Measurements from ENCODE around the gene PPP1R16B. TPM values are rescaled to one million over a fixed set of nuclear protein-coding genes. Genes with fewer than 3 reads are reported as not detected.

Gene PPP1R16B
- total RNA-seq, 2 donors from 2014 or later: 1.3 to 1.9 TPM

DNA sequence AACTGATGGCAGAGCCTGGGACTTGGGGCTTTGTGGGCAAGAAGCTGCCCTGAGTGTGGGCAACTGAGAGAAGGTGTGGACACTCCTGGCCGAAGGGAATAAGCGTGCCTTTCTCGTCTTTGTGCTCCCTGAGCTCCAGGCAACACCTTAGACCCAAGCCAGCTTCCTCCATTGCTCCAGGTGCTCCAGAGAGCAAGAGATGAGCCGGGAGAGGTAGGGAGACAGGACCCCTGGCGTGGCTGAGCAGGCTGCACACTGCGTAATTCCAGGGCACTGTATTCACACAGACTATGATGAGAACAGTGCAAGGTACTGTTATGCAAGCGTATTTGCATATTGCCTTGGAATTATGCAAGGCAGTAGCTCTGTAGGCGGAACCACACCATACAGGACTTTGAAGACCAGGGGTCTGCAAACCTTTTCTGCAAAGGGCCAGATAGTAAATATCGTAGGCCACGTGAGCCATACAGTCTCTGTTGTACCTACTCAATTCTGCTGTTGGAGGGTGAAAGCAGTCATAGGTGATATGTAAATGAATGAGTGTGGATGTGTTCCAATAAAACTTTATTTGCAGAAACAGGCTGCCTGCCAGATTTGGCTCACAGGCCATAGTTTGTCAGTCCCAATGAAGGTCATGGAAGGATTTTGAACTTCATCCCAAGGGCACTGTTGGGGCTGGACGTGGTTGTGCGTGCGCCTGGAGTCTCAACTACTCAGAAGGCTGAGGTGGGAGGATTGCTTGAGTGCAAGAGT lies 78.7 kb downstream of the PPP1R16B start:
- intact Hi-C loops (cut with DNase I): no loop called here
- Histone ChIP-seq H3K4me1 (replicated peaks) (no peaks in the 10 kb centered on the region), H3K27ac (no peak overlapping the region), H3K27me3 (replicated peaks; ENCODE audit: insufficient read depth) (no peaks in the 10 kb centered on the region), H3K36me3 (no peaks in the 10 kb centered on the region), H3K9me3 (no peaks in the 10 kb centered on the region), H3K4me3 (no peak overlapping the region)
- DNase-seq (ENCODE audit: low spot score): no peak
- WGBS: 89% methylated on average over 13 of the region's 13 CpGs
- TF ChIP-seq POLR2A (IDR thresholded peaks at IDR 0.05) (no peak), POLR2AphosphoS5 (IDR thresholded peaks at IDR 0.05) (no peak)
- TF ChIP-seq, protein P1, sequence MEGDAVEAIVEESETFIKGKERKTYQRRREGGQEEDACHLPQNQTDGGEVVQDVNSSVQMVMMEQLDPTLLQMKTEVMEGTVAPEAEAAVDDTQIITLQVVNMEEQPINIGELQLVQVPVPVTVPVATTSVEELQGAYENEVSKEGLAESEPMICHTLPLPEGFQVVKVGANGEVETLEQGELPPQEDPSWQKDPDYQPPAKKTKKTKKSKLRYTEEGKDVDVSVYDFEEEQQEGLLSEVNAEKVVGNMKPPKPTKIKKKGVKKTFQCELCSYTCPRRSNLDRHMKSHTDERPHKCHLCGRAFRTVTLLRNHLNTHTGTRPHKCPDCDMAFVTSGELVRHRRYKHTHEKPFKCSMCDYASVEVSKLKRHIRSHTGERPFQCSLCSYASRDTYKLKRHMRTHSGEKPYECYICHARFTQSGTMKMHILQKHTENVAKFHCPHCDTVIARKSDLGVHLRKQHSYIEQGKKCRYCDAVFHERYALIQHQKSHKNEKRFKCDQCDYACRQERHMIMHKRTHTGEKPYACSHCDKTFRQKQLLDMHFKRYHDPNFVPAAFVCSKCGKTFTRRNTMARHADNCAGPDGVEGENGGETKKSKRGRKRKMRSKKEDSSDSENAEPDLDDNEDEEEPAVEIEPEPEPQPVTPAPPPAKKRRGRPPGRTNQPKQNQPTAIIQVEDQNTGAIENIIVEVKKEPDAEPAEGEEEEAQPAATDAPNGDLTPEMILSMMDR (IDR thresholded peaks at IDR 0.05): no peak

DNA sequence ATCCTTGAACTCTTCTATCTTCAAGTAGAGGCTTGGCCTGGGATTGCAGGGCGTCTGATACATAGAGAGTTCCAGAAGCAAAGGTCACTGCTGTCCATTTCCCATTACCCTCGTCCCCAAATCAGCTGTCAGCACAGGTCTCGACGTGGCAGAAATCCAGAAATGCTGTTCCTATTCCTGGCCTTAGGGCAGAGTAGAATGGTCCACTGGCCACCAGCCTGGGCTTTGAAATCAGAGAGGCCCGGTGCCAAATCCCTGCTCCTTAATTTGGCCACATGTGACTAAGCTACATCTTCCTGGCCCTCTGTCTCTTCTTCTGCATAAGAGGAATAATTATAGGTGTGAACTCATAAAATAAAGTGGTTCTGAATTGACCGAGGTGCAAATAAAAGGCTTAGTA lies 79.9 kb downstream of the PPP1R16B start:
- Histone ChIP-seq H3K4me3 (no peak overlapping the region), H3K4me1 (replicated peaks) (no peaks in the 10 kb centered on the region), H3K36me3 (no peaks in the 10 kb centered on the region), H3K27me3 (replicated peaks; ENCODE audit: insufficient read depth) (no peaks in the 10 kb centered on the region), H3K9me3 (no peaks in the 10 kb centered on the region), H3K27ac (no peak overlapping the region)
- intact Hi-C loops (cut with DNase I): no loop called here
- no peak for DNase-seq (ENCODE audit: low spot score)
- TF ChIP-seq, protein P1 (IDR thresholded peaks at IDR 0.05): no peak
- TF ChIP-seq POLR2A (IDR thresholded peaks at IDR 0.05) (no peak), POLR2AphosphoS5 (IDR thresholded peaks at IDR 0.05) (no peak)
- WGBS: 73% methylated on average over 6 of the region's 6 CpGs

DNA sequence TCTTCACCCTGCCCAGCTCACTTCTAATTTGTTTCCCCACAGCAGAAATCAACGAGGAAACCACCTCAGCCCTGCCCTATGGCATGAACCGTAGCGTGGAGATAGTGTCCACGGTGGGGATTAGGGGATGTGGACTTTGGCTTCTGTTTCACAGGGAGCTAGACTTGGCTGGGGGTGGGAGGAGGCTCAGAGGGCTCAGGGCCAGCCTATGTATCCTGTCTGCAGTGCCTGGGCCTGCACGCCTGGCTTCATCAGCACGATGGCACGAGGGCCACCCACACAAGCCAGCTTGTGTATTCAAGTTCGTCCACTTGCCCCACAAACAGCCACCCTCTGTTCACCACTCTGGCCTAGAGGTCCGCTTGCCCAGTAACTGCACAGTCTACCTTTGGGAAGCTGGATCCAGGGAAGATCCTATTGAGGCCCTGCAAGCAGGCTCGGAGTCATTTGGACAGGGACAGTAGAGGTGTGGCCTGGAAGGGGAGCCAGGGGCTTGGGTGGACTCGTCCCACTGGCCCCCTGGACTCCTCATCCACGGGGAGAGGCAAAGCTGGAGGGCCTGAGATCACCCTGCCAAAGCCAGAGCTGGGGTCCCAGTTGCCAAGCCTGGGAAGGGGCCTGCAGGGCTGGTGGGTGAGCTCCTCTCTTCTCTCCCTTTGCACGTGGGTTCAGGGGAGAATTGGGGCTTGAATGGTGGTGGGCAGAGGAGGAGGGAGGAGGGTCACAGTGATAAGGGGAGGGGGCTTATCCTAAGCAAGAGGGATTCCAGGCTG lies 82.7 kb downstream of the PPP1R16B start:
- 62% methylated on average over 13 of the region's 13 CpGs for WGBS
- intact Hi-C loops (cut with DNase I): no loop called here
- no peak overlapping the region for H3K27ac ChIP-seq
- no peaks in the 10 kb centered on the region for H3K27me3 ChIP-seq (replicated peaks; ENCODE audit: insufficient read depth)
- no peaks in the 10 kb centered on the region for H3K36me3 ChIP-seq
- H3K4me1 ChIP-seq (replicated peaks): no peaks in the 10 kb centered on the region
- TF ChIP-seq, protein P1 (IDR thresholded peaks at IDR 0.05): no peak
- no peak for TF ChIP-seq POLR2AphosphoS5 (IDR thresholded peaks at IDR 0.05)
- TF ChIP-seq POLR2A (IDR thresholded peaks at IDR 0.05): no peak
- DNase-seq (ENCODE audit: low spot score): no peak
- no peak overlapping the region for H3K4me3 ChIP-seq
- no peaks in the 10 kb centered on the region for H3K9me3 ChIP-seq

DNA sequence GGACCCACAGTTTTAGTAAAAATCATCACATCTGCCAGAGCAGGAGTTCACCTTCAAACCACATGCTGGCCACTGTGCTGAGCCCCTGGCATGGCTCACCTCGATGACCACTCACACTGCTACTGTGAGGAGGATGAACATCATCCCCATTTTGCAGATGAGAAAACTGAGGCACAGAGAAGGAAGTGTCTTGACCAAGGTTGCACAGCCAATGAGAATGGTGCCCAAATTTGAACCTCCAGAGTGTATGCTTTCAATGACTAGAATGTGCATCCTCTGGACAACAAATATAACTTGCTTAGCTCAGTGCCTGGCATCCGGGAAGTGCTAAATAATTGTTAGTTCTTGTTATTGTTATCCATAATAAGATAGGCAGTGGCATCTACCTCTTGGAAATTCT lies 83.6 kb downstream of the PPP1R16B start:
- WGBS: 84% methylated on average over 2 of the region's 2 CpGs
- Histone ChIP-seq H3K4me1 (replicated peaks) (no peaks in the 10 kb centered on the region), H3K4me3 (no peak overlapping the region), H3K36me3 (no peaks in the 10 kb centered on the region), H3K27me3 (replicated peaks; ENCODE audit: insufficient read depth) (no peaks in the 10 kb centered on the region), H3K27ac (no peak overlapping the region), H3K9me3 (no peaks in the 10 kb centered on the region)
- TF ChIP-seq POLR2AphosphoS5 (IDR thresholded peaks at IDR 0.05) (no peak), POLR2A (IDR thresholded peaks at IDR 0.05) (no peak)
- TF ChIP-seq, protein P1 (IDR thresholded peaks at IDR 0.05): no peak
- DNase-seq (ENCODE audit: low spot score): no peak
- intact Hi-C loops (cut with DNase I): no loop called here

Data from prostate gland (tissue), 2 donors.